ENCODE measurements around the gene ZNF682.
A peak's percentile ranks its signal among the peaks of the same experiment; 100 is the strongest.
"Not testable (repeated sequence)": the region's sequence is repeated elsewhere in the genome, so short reads cannot be mapped to it uniquely, and the experiment has no call there.

The ZNF682 gene

DNA sequence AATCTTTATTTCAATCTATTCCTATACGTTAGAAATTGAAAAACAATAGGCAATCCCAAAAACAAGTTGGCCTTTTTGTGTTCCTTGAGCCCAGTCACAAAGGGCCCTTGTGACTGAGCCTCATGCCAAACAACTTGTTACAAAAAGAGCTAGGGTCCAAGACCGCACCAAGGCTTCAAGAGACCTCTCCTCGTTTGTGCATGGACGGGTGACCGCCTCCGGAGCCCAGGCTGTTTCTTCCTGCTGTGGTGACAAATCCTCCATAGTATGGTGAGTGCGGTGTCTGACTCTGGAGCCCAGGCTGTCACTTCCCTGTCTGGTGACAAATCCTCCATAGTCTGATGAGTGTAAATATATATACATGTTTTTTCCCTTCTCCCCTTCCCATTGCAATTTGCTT lies 74.9 kb downstream of the ZNF682 start:
- Histone ChIP-seq H2BK120ac (ENCODE audit: low read depth, low read length) (no peak overlapping the region), H2AK5ac (ENCODE audit: low read length, severe bottlenecking) (no peak overlapping the region), H3K14ac (ENCODE audit: low read length in 2 of 2) (no peak overlapping the region), H2AFZ (ENCODE audit: low read depth, low read length) (no peak overlapping the region), H2BK15ac (ENCODE audit: low read depth, poor library complexity, severe bottlenecking) (no peak overlapping the region), H3K4me2 (ENCODE audit: low read length, poor library complexity, severe bottlenecking) (no peak overlapping the region), H4K8ac (ENCODE audit: low read length) (no peak overlapping the region), H3K18ac (ENCODE audit: low read depth in 1 of 2, low read length in 2 of 2) (no peak overlapping the region), H3K27me3 (ENCODE audit: control insufficient read depth in 1 of 2, insufficient read depth in 1 of 2, low read length in 2 of 2) (no peaks in the 10 kb centered on the region), H3K79me1 (replicated peaks; ENCODE audit: low read length, poor library complexity, severe bottlenecking) (no peaks in the 10 kb centered on the region), H4K91ac (ENCODE audit: low read length) (no peak overlapping the region), H3K27ac (ENCODE audit: low read length, poor library complexity, severe bottlenecking) (no peak overlapping the region), H3K4ac (ENCODE audit: low read depth in 1 of 2, low read length in 2 of 2) (no peak overlapping the region), H2BK12ac (ENCODE audit: low read length in 2 of 2) (no peak overlapping the region), H3K4me1 (ENCODE audit: control insufficient read depth, insufficient read depth, low read depth, low read length) (no peaks in the 10 kb centered on the region), H2BK5ac (ENCODE audit: low read depth, low read length, poor library complexity, severe bottlenecking) (no peak overlapping the region), H3K4me3 (ENCODE audit: insufficient read depth in 1 of 2, low read depth in 1 of 2, low read length in 2 of 2) (no peak overlapping the region), H3K36me3 (ENCODE audit: control insufficient read depth in 1 of 2, insufficient read depth in 2 of 2, low read depth in 1 of 2, low read length in 2 of 2) (no peaks in the 10 kb centered on the region), H3K23ac (ENCODE audit: low read length in 2 of 2) (no peak overlapping the region), H3K9me3 (ENCODE audit: control insufficient read depth, low read length) (peaks cover 55% of the 10 kb centered on the region), H3K9ac (ENCODE audit: low read length) (no peak overlapping the region)
- 86% methylated on average over 6 of the region's 7 CpGs for WGBS
- no peak for DNase-seq

DNA sequence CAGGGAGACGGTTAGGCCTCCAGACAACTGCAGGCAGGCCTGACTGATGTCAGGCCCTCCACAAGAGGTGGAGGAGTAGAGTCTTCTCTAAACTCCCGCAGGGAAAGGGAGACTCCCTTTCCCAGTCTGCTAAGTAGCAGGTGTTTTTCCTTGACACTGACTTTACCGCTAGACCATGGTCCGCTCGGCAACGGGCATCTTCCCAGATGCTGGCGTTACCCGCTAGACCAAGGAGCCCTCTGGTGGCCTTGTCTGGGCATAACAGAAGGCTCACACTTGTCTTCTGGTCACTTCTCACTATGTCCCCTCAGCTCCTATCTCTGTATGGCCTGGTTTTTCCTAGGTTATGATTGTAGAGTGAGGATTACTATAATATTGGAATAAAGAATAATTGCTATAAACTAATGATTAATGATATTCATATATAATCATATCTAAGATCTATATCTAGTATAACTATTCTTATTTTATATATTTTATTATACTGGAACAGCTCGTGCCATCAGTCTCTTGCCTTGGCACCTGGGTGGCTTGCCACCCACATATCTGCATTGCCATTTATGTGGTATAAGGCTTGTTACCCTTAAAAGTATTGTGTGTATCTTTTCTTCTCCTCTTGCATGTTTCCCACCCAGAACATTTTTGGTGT lies 80.0 kb downstream of the ZNF682 start:
- not testable (repeated sequence) for H3K18ac ChIP-seq (ENCODE audit: low read depth in 1 of 2, low read length in 2 of 2); H3K4ac ChIP-seq (ENCODE audit: low read depth in 1 of 2, low read length in 2 of 2); H3K79me1 ChIP-seq (replicated peaks; ENCODE audit: low read length, poor library complexity, severe bottlenecking); H2AK5ac ChIP-seq (ENCODE audit: low read length, severe bottlenecking); H3K27me3 ChIP-seq (ENCODE audit: control insufficient read depth in 1 of 2, insufficient read depth in 1 of 2, low read length in 2 of 2); H3K14ac ChIP-seq (ENCODE audit: low read length in 2 of 2); H3K4me3 ChIP-seq (ENCODE audit: insufficient read depth in 1 of 2, low read depth in 1 of 2, low read length in 2 of 2); H3K36me3 ChIP-seq (ENCODE audit: control insufficient read depth in 1 of 2, insufficient read depth in 2 of 2, low read depth in 1 of 2, low read length in 2 of 2); H2BK12ac ChIP-seq (ENCODE audit: low read length in 2 of 2); H3K4me2 ChIP-seq (ENCODE audit: low read length, poor library complexity, severe bottlenecking); H2BK15ac ChIP-seq (ENCODE audit: low read depth, poor library complexity, severe bottlenecking); H3K23ac ChIP-seq (ENCODE audit: low read length in 2 of 2); H2AFZ ChIP-seq (ENCODE audit: low read depth, low read length); H2BK5ac ChIP-seq (ENCODE audit: low read depth, low read length, poor library complexity, severe bottlenecking); H3K9ac ChIP-seq (ENCODE audit: low read length); H4K91ac ChIP-seq (ENCODE audit: low read length); H3K4me1 ChIP-seq (ENCODE audit: control insufficient read depth, insufficient read depth, low read depth, low read length); H3K27ac ChIP-seq (ENCODE audit: low read length, poor library complexity, severe bottlenecking); H2BK120ac ChIP-seq (ENCODE audit: low read depth, low read length); H4K8ac ChIP-seq (ENCODE audit: low read length)
- DNase-seq, result peak; percentile 38
- peaks cover 22% of the 10 kb centered on the region for H3K9me3 ChIP-seq (ENCODE audit: control insufficient read depth, low read length)
- 25% methylated on average over 7 of the region's 9 CpGs for WGBS

DNA sequence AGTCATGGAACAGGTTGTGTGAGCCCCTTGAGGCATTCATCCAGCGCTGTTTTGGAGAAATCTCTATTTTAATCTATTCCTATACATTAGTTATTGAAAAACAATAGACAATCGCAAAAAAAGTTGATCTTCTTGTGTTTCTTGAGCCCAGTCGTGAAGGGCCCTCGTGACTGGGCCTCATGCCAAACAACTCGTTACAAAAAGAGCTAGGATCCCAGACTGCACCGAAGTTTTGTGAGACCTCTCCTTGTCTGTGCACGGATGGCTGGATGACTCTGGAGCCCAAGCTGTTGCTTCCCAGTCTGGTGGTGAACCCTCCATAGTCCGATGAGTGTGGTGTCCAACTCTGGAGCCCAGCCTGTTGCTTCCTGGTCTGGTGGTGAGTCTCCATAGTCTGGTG lies 81.5 kb downstream of the ZNF682 start:
- 69% methylated on average over 7 of the region's 8 CpGs for WGBS
- not testable (repeated sequence) for DNase-seq; H3K27ac ChIP-seq (ENCODE audit: low read length, poor library complexity, severe bottlenecking); H3K9ac ChIP-seq (ENCODE audit: low read length); H3K4ac ChIP-seq (ENCODE audit: low read depth in 1 of 2, low read length in 2 of 2); H2BK5ac ChIP-seq (ENCODE audit: low read depth, low read length, poor library complexity, severe bottlenecking); H3K79me1 ChIP-seq (replicated peaks; ENCODE audit: low read length, poor library complexity, severe bottlenecking); H3K36me3 ChIP-seq (ENCODE audit: control insufficient read depth in 1 of 2, insufficient read depth in 2 of 2, low read depth in 1 of 2, low read length in 2 of 2); H3K23ac ChIP-seq (ENCODE audit: low read length in 2 of 2); H4K91ac ChIP-seq (ENCODE audit: low read length); H2BK120ac ChIP-seq (ENCODE audit: low read depth, low read length); H3K4me3 ChIP-seq (ENCODE audit: insufficient read depth in 1 of 2, low read depth in 1 of 2, low read length in 2 of 2); H2AK5ac ChIP-seq (ENCODE audit: low read length, severe bottlenecking); H3K27me3 ChIP-seq (ENCODE audit: control insufficient read depth in 1 of 2, insufficient read depth in 1 of 2, low read length in 2 of 2); H2BK12ac ChIP-seq (ENCODE audit: low read length in 2 of 2); H2BK15ac ChIP-seq (ENCODE audit: low read depth, poor library complexity, severe bottlenecking); H3K14ac ChIP-seq (ENCODE audit: low read length in 2 of 2); H3K4me2 ChIP-seq (ENCODE audit: low read length, poor library complexity, severe bottlenecking); H2AFZ ChIP-seq (ENCODE audit: low read depth, low read length); H4K8ac ChIP-seq (ENCODE audit: low read length); H3K18ac ChIP-seq (ENCODE audit: low read depth in 1 of 2, low read length in 2 of 2); H3K4me1 ChIP-seq (ENCODE audit: control insufficient read depth, insufficient read depth, low read depth, low read length)
- peaks cover 14% of the 10 kb centered on the region for H3K9me3 ChIP-seq (ENCODE audit: control insufficient read depth, low read length)

DNA sequence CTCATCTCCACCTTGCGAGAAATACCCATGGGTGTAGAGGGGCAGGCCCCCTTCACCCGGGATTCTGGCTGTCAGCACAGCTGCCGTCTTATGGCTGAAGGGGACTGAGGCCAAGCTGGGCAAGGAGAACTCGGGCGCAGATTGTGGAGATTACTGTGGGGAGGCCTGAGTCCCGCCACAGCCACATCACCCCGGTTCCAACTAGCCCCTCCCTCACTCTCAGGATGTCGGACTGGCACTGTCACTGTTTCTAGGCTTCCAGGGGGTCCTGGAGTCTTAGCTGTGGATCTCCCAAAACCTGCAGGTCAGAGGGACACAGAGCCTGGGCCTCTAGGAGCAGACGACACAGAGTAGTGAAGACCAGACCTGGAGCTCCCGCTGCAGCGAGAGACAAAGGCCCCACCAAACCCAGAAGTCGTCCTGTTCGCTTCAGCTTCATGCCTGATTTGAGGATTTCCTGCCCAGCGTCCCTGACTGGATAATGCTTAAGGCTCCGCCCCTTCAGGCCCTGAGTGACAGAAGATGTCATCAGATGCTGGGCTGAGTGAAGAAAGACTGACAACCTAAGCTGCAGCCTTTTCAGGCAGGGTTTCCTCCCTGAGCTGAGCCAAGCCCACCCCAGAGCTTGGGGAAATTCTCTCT lies 82.8 kb downstream of the ZNF682 start:
- no peak overlapping the region for H3K9ac ChIP-seq (ENCODE audit: low read length)
- no peak overlapping the region for H4K91ac ChIP-seq (ENCODE audit: low read length)
- no peak overlapping the region for H3K4ac ChIP-seq (ENCODE audit: low read depth in 1 of 2, low read length in 2 of 2)
- no peak overlapping the region for H2BK12ac ChIP-seq (ENCODE audit: low read length in 2 of 2)
- no peaks in the 10 kb centered on the region for H3K27me3 ChIP-seq (ENCODE audit: control insufficient read depth in 1 of 2, insufficient read depth in 1 of 2, low read length in 2 of 2)
- no peak overlapping the region for H2BK5ac ChIP-seq (ENCODE audit: low read depth, low read length, poor library complexity, severe bottlenecking)
- 45% methylated on average over 13 of the region's 15 CpGs for WGBS
- no peak for DNase-seq
- H3K14ac ChIP-seq (ENCODE audit: low read length in 2 of 2), result no peak overlapping the region
- H3K18ac ChIP-seq (ENCODE audit: low read depth in 1 of 2, low read length in 2 of 2), result no peak overlapping the region
- H3K4me2 ChIP-seq (ENCODE audit: low read length, poor library complexity, severe bottlenecking), result peak overlapping the region; percentile 5
- H3K79me1 ChIP-seq (replicated peaks; ENCODE audit: low read length, poor library complexity, severe bottlenecking), result no peaks in the 10 kb centered on the region
- H2BK15ac ChIP-seq (ENCODE audit: low read depth, poor library complexity, severe bottlenecking), result no peak overlapping the region
- H2AK5ac ChIP-seq (ENCODE audit: low read length, severe bottlenecking), result no peak overlapping the region
- no peak overlapping the region for H2BK120ac ChIP-seq (ENCODE audit: low read depth, low read length)
- no peak overlapping the region for H3K4me3 ChIP-seq (ENCODE audit: insufficient read depth in 1 of 2, low read depth in 1 of 2, low read length in 2 of 2)
- no peak overlapping the region for H2AFZ ChIP-seq (ENCODE audit: low read depth, low read length)
- no peaks in the 10 kb centered on the region for H3K4me1 ChIP-seq (ENCODE audit: control insufficient read depth, insufficient read depth, low read depth, low read length)
- H3K27ac ChIP-seq (ENCODE audit: low read length, poor library complexity, severe bottlenecking), result no peak overlapping the region
- no peaks in the 10 kb centered on the region for H3K36me3 ChIP-seq (ENCODE audit: control insufficient read depth in 1 of 2, insufficient read depth in 2 of 2, low read depth in 1 of 2, low read length in 2 of 2)
- H4K8ac ChIP-seq (ENCODE audit: low read length), result no peak overlapping the region
- H3K23ac ChIP-seq (ENCODE audit: low read length in 2 of 2), result no peak overlapping the region
- H3K9me3 ChIP-seq (ENCODE audit: control insufficient read depth, low read length), result peaks cover 22% of the 10 kb centered on the region

Data from mesenchymal stem cell (in vitro differentiated cells and primary cell).